ENCODE data around the gene AXIN2. TPM values are rescaled to one million over a fixed set of nuclear protein-coding genes. Genes with fewer than 3 reads are reported as not detected.
"Not testable (repeated sequence)": the region's sequence is repeated elsewhere in the genome, so short reads cannot be mapped to it uniquely, and the experiment has no call there.

AXIN2 gene
- total and polyA plus RNA-seq, 3 donors from 2014 or later = 18.1 to 26.3 (median 20.2) TPM

DNA sequence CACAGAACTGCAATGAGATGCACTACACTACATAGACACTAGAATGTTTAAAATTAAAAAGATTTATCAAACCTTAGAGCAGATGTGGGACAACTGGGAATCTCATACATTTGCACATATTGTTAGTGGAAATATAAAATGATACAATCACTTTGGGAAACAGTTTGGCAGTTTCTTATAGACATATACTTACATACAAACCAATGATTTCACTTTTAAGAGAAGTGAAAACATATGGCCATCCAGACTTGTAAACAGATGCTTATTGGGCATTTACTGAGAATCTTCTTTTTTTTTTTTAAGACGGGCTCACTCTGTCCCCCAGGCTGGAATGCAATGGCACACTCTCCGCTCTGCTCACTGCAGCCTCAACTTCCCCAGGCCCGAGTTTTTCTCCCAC lies 50.1 kb downstream of the AXIN2 start:
- intact Hi-C loops (cut with DNase I; ENCODE audit: low total_unique reads) = no loop called here
- no peak for TF ChIP-seq POLR2A (IDR thresholded peaks at IDR 0.05)
- TF ChIP-seq, protein P1, sequence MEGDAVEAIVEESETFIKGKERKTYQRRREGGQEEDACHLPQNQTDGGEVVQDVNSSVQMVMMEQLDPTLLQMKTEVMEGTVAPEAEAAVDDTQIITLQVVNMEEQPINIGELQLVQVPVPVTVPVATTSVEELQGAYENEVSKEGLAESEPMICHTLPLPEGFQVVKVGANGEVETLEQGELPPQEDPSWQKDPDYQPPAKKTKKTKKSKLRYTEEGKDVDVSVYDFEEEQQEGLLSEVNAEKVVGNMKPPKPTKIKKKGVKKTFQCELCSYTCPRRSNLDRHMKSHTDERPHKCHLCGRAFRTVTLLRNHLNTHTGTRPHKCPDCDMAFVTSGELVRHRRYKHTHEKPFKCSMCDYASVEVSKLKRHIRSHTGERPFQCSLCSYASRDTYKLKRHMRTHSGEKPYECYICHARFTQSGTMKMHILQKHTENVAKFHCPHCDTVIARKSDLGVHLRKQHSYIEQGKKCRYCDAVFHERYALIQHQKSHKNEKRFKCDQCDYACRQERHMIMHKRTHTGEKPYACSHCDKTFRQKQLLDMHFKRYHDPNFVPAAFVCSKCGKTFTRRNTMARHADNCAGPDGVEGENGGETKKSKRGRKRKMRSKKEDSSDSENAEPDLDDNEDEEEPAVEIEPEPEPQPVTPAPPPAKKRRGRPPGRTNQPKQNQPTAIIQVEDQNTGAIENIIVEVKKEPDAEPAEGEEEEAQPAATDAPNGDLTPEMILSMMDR (IDR thresholded peaks at IDR 0.05) = no peak
- DNase-seq = no peak
- Histone ChIP-seq H3K27ac (no peak overlapping the region), H3K36me3 (ENCODE audit: low read depth, missing control alignments) (no peaks in the 10 kb centered on the region), H3K4me1 (no peaks in the 10 kb centered on the region), H3K27me3 (no peaks in the 10 kb centered on the region), H3K9me3 (no peaks in the 10 kb centered on the region), H3K4me3 (no peak overlapping the region)
- 95 to 97% methylated on average over 3 of the region's 3 CpGs for WGBS, 2 donors

DNA sequence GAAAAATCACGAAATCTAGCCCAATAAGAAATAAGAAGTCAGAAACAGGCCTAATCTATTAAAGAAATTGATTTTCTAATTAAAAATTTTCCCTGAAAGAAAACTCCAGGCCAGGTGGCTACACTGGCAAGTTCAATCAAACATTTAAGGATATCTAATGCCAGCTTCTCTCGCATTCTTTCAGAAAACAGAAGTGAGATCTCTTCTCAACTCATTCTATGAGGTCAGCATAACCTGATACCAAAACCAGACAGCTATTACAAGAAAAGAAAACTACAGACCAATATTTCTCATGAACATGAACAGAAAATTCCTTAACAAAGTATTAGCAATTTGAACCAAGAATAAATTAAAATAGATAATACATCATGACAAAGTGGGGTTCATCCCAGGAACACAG lies 52.4 kb downstream of the AXIN2 start:
- no peak overlapping the region for H3K4me3 ChIP-seq
- 49 to 50% methylated on average over 2 of the region's 2 CpGs for WGBS, 2 donors
- H3K4me1 ChIP-seq = no peaks in the 10 kb centered on the region
- H3K36me3 ChIP-seq (ENCODE audit: low read depth, missing control alignments) = no peaks in the 10 kb centered on the region
- no peaks in the 10 kb centered on the region for H3K27me3 ChIP-seq
- H3K9me3 ChIP-seq = no peaks in the 10 kb centered on the region
- no peak overlapping the region for H3K27ac ChIP-seq
- intact Hi-C loops (cut with DNase I; ENCODE audit: low total_unique reads) = no loop called here
- no peak for DNase-seq
- TF ChIP-seq, protein P1 (IDR thresholded peaks at IDR 0.05) = no peak
- TF ChIP-seq POLR2A (IDR thresholded peaks at IDR 0.05) = no peak

DNA sequence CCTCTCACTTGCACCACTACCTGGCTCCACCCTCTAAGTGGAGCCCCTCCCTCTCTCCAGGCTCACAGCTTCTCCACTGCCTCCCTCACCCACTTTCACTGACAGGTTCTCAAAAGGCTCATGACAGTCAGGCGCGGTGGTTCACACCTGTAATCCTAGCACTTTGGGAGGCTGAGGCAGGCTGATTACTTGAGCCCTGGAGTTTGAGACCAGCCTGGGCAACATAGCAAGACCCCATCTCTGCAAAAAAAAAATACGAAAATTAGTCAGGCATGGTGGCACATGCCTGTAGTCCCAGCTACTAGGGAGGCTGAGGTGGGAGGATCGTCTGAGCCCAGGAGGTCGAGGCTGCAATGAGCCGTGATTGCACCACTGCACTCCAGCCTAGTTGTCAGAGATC lies 56.8 kb downstream of the AXIN2 start:
- intact Hi-C loops (cut with DNase I; ENCODE audit: low total_unique reads); H3K36me3 ChIP-seq (ENCODE audit: low read depth, missing control alignments); H3K9me3 ChIP-seq; H3K27ac ChIP-seq; DNase-seq; H3K27me3 ChIP-seq; H3K4me3 ChIP-seq; H3K4me1 ChIP-seq: not testable (repeated sequence)
- WGBS, 2 donors = 77 to 80% methylated on average over 6 of the region's 6 CpGs

DNA sequence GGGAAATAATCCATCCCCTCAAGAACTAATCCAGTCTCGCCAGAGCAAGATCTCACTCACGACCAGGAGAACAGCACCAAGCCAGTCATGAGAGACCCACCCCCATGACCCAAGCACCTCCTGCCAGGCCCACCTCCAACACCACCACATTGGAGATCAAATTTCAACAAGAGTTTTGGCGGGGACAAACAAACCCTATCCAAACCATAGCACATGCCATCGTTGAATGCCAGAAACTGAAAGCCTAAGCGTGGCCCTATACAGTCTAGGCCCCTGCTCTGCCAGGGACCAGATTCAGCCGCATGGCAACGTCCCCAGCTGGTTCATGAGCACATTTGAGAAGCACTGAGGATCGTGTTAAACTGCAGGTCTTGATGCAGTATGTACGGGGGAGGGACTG lies 57.3 kb downstream of the AXIN2 start:
- no peaks in the 10 kb centered on the region for H3K27me3 ChIP-seq
- WGBS, 2 donors = 91 to 92% methylated on average over 9 of the region's 9 CpGs
- H3K4me3 ChIP-seq = no peak overlapping the region
- TF ChIP-seq, protein P1 (IDR thresholded peaks at IDR 0.05) = no peak
- no peak for TF ChIP-seq POLR2A (IDR thresholded peaks at IDR 0.05)
- H3K27ac ChIP-seq = no peak overlapping the region
- H3K9me3 ChIP-seq = no peaks in the 10 kb centered on the region
- intact Hi-C loops (cut with DNase I; ENCODE audit: low total_unique reads) = no loop called here
- DNase-seq = no peak
- no peaks in the 10 kb centered on the region for H3K36me3 ChIP-seq (ENCODE audit: low read depth, missing control alignments)
- no peaks in the 10 kb centered on the region for H3K4me1 ChIP-seq

DNA sequence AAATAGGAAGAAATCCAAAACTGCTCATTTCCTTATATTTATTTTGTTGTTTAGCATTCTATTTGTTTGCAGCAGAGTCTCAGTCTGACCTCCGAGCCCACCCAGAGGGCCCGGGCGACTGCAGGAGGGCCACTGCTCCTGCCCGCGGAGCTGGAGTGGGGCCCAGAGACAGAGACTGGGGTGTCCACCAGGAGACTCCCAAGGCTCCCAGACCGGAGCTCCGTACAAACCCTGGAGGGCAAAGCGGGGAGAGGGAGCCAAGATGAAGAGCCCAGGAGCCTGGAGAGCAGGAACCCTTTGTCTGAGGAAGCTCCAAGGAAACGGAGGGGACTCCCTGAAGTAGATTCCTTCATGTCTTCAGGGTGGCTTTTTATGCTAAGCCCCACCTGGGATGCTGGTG lies 57.9 kb downstream of the AXIN2 start:
- Histone ChIP-seq H3K27me3 (no peaks in the 10 kb centered on the region), H3K36me3 (ENCODE audit: low read depth, missing control alignments) (no peaks in the 10 kb centered on the region), H3K27ac (no peak overlapping the region), H3K9me3 (no peaks in the 10 kb centered on the region), H3K4me3 (no peak overlapping the region), H3K4me1 (no peaks in the 10 kb centered on the region)
- TF ChIP-seq, protein P1 (IDR thresholded peaks at IDR 0.05) = no peak
- no peak for TF ChIP-seq POLR2A (IDR thresholded peaks at IDR 0.05)
- no peak for DNase-seq
- 83 to 89% methylated on average over 9 of the region's 9 CpGs for WGBS, 2 donors
- intact Hi-C loops (cut with DNase I; ENCODE audit: low total_unique reads) = no loop called here

All from testis (tissue), 3 donors.